K562 (cell line): ENCODE results near the gene CPN2. TPM values are rescaled to one million over a fixed set of nuclear protein-coding genes. Genes with fewer than 3 reads are reported as not detected.

ENCODE experiments used
- ATAC-seq: fragments of 200-7000 bp; cut with Tn5 transposase; 3 replicates; pipeline ENCODE4 v1.9.1; 2020; ENCODE audit warnings: moderate library complexity
- BruUV-seq: library from RNA; stranded (reverse); fragments of 400-500 nt; replicated peaks from 2 replicates; lab custom pipeline; 2021; lab: Mats Ljungman, UMichigan
- CTCF ChIA-PET: fragments of 300-600 bp; formaldehyde crosslinking; extraction: SDS; loops from one replicate; lab custom pipeline; 2021; ENCODE audit warnings: low intra/inter-chr PET ratio; lab: Yijun Ruan, JAX
- POLR2A ChIA-PET: fragments of 300-600, 350-650 bp; sonication (Branson Sonifier 250); formaldehyde crosslinking; extraction: SDS; loops from one replicate; lab custom pipeline; 2021; ENCODE audit warnings: antibody characterized with exemption, inconsistent platforms; lab: Yijun Ruan, JAX
- DNase-seq, 4 experiments: peaks; one replicate each; pipeline versions ENCODE4 v3.0.0 to v3.0.0-alpha.2; 2011 to 2018; ENCODE audit warnings: low spot score in 3 of 4, mixed read lengths in 3 of 4; ENCODE audit errors: extremely low read depth in 1 of 4
- FAIRE-seq: peaks from 2 replicates; lab custom pipeline; 2011; peaks lifted over from hg19 to GRCh38; lab: Jason Lieb, UNC
- H2AFZ ChIP-seq: 2 replicates; pipeline ENCODE4 v1.6.0; 2011; ENCODE audit warnings: low read depth, low read length, control low read depth, inconsistent platforms
- H3K27ac ChIP-seq: fragments of 200-600 bp; 3 replicates; pipeline ENCODE4 v1.8.0; 2011; ENCODE audit warnings: low read depth, mild to moderate bottlenecking, control low read depth, inconsistent platforms, low read length, moderate library complexity, mixed read lengths; ENCODE audit errors: extremely low read depth
- H3K27me3 ChIP-seq, 2 experiments: fragments of 300-600 bp in 1 of 2; 2 replicates in 1 of 2; 3 replicates in 1 of 2; pipeline versions ENCODE4 v1.6.0 to v1.8.0; 2011; ENCODE audit warnings: inconsistent platforms in 2 of 2, low read length in 2 of 2, mild to moderate bottlenecking in 1 of 2, mixed read lengths in 1 of 2, moderate library complexity in 1 of 2; ENCODE audit not compliant: control insufficient read depth in 2 of 2, insufficient read depth in 2 of 2
- H3K36me3 ChIP-seq: fragments of 300-600 bp; 3 replicates; pipeline ENCODE4 v1.8.0; 2011; ENCODE audit warnings: mild to moderate bottlenecking, low read length, inconsistent platforms; ENCODE audit not compliant: control insufficient read depth, insufficient read depth
- H3K4me1 ChIP-seq, 2 experiments: fragments of 200-600 bp in 1 of 2; replicated peaks in 1 of 2; 2 replicates in 1 of 2; 3 replicates in 1 of 2; pipeline versions ENCODE4 v1.5.1 to v1.8.0; 2011; ENCODE audit warnings: inconsistent platforms in 2 of 2, low read length in 2 of 2, mild to moderate bottlenecking in 1 of 2, mixed read lengths in 1 of 2, moderate library complexity in 1 of 2; ENCODE audit not compliant: control insufficient read depth in 2 of 2, insufficient read depth in 2 of 2
- H3K4me2 ChIP-seq: 2 replicates; pipeline ENCODE4 v1.6.1; 2011; ENCODE audit warnings: low read length, control low read depth, inconsistent platforms, mixed read lengths; ENCODE audit not compliant: insufficient read depth
- H3K4me3 ChIP-seq: fragments of 200-600 bp; sonication (generic), shearing (Covaris generic); 2 replicates; pipeline ENCODE4 v1.5.1; 2016; ENCODE audit warnings: control low read depth, inconsistent platforms
- H3K79me2 ChIP-seq: fragments of 200-600 bp; 3 replicates; pipeline ENCODE4 v1.8.0; 2011; ENCODE audit warnings: low read length, inconsistent platforms; ENCODE audit not compliant: control insufficient read depth, insufficient read depth
- H3K9ac ChIP-seq, 2 experiments: 2 replicates each; pipeline versions ENCODE4 v1.6.0 to v1.6.1; 2011; ENCODE audit warnings: low read depth in 2 of 2, low read length in 2 of 2, control low read depth in 1 of 2, inconsistent platforms in 1 of 2, mild to moderate bottlenecking in 1 of 2, mixed read lengths in 1 of 2; ENCODE audit not compliant: insufficient read depth in 1 of 2
- H3K9me1 ChIP-seq: one replicate; pipeline ENCODE4 v1.6.0; 2011; ENCODE audit warnings: inconsistent platforms, mild to moderate bottlenecking, low read length, moderate library complexity; ENCODE audit not compliant: control insufficient read depth, insufficient read depth
- H3K9me3 ChIP-seq: replicated peaks from 2 replicates; pipeline ENCODE4 v1.5.1; 2011; ENCODE audit warnings: low read depth, low read length, inconsistent platforms; ENCODE audit not compliant: control insufficient read depth, insufficient read depth
- H4K20me1 ChIP-seq: replicated peaks from 2 replicates; pipeline ENCODE4 v1.6.1; 2011; ENCODE audit warnings: low read length, inconsistent platforms, mixed read lengths; ENCODE audit not compliant: control insufficient read depth, insufficient read depth
- FIP1L1 ChIP-seq: fragments of 200-400 bp; formaldehyde crosslinking; IDR thresholded peaks from 2 replicates; pipeline ENCODE4 v1.6.1; 2018; ENCODE audit warnings: mild to moderate bottlenecking, low read depth, low read length; ENCODE audit not compliant: poor library complexity, severe bottlenecking
- KDM1A ChIP-seq, 2 experiments: fragments of 450-650 bp; IDR thresholded peaks; 2 replicates each; pipeline ENCODE4 v1.6.1; 2016; ENCODE audit warnings: mild to moderate bottlenecking in 2 of 2
- POLR3G ChIP-seq: IDR thresholded peaks from 2 replicates; pipeline ENCODE4 v1.6.1; 2011; ENCODE audit not compliant: insufficient read length, insufficient replicate concordance; ENCODE audit errors: extremely low read depth
- RBM17 ChIP-seq: fragments of 200-400 bp; formaldehyde crosslinking; IDR thresholded peaks from 2 replicates; pipeline ENCODE4 v1.6.1; 2017; ENCODE audit warnings: low read depth, mild to moderate bottlenecking, low read length, borderline replicate concordance
- SRSF9 ChIP-seq: fragments of 200-400 bp; formaldehyde crosslinking; IDR thresholded peaks from 2 replicates; pipeline ENCODE4 v1.6.1; 2017; ENCODE audit warnings: low read depth, low read length, borderline replicate concordance
- ZFPM2 ChIP-seq: fragments of 250-450 bp; sonication (Bioruptor Pico); IDR thresholded peaks from 2 replicates; pipeline ENCODE4 v1.5.1; 2022; ENCODE audit warnings: mild to moderate bottlenecking
- ZNF668 ChIP-seq: fragments of 250-450 bp; sonication (Bioruptor Pico); IDR thresholded peaks from 2 replicates; pipeline ENCODE4 v1.8.0; 2022; ENCODE audit warnings: mild to moderate bottlenecking, inconsistent platforms
- WGBS: fragments of 100-300 bp; shearing (Covaris generic); methylation state at CpG from one replicate; pipeline ENCODE4 v1.1.6; 2016; ENCODE audit warnings: low coverage, mixed read lengths; ENCODE audit not compliant: insufficient coverage; ENCODE audit errors: missing lambda C conversion rate; 5-methylcytosine and 5-hydroxymethylcytosine counted together
- in situ Hi-C: fragments of 300-500 bp; cut with MboI; formaldehyde crosslinking; loops from 4 replicates; pipeline ENCODE4 v1.15.0; 2018; ENCODE audit warnings: inconsistent platforms, mixed read lengths
- intact Hi-C: fragments of 100-400 bp; cut with micrococcal nuclease; formaldehyde crosslinking; loops from 2 replicates; pipeline ENCODE4 v1.14.2; 2022
- polyA plus RNA-seq, 8 experiments: library from polyadenylated mRNA; depleted of rRNA in 4 of 8; stranded (reverse) in 5 of 8; unstranded in 3 of 8; fragments of >200 nt; fragmentation: Nextera tagmentation in 2 of 8; fragmentation: Illumina TruSeq in 1 of 8; extraction: Ambion mirVana in 2 of 8; extraction: Trizol in 1 of 8; gene quantifications; 2 replicates each; pipeline versions ENCODE4 v1.2.1 to v1.2.3, GENCODE V29; 2011 to 2014; ENCODE audit warnings: inconsistent platforms in 1 of 8, missing spikeins in 1 of 8
- total RNA-seq, 7 experiments: library from RNA; depleted of rRNA in 6 of 7; stranded (reverse); fragments of >200 nt in 6 of 7; fragmentation: Illumina TruSeq in 2 of 7; extraction: Trizol in 2 of 7; gene quantifications; 2 replicates each; pipeline versions ENCODE4 v1.2.1 to v1.2.3, GENCODE V29; 2011 to 2021; ENCODE audit warnings: low replicate concordance in 1 of 7

CPN2 gene
- total and polyA plus RNA-seq, 9 of the 15 experiments (the other 6 are each of a cell fraction or from before 2014, with no cell fraction given) = not detected

GRCh38 chr3:194373028-194373427, 21.9 kb upstream of the CPN2 start (continued):
- TF ChIP-seq RBM17 = no peak
- TF ChIP-seq ZNF668 (CRISPR knock-in tag) = no peak

DNA sequence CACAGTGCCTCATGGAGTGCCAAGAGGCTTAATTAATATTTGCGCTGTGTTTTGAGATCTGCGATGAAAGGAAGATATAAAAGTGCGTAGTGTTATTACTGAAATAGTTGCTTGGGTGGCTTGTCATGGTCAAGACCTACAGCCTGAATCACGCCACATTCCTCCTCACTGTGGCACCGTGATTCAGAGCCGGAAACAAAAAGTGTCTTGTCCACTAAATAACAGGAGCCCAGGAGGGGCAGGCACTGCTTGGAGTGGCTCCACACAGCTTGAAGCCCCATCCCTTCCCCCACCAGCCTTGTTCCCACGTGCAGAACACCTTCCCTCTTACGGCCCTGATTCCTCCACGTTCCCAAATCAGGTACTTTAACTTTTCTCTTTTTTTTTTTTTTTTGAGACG, 19.6 kb upstream of the CPN2 start:
- BruUV-seq = no TSS peak

More for the DNA sequence above, 19.6 kb upstream of the CPN2 start:
- in situ Hi-C loops (no loop called here), intact Hi-C loops (no loop called here)
- peaks cover 8% of the 10 kb centered on the region; the same call in 1 of the 2 replicates for H4K20me1 ChIP-seq
- peaks cover 54 to 86% of the 10 kb centered on the region in 2 experiments for H3K27me3 ChIP-seq
- no peak overlapping the region for H3K27ac ChIP-seq
- no peaks in the 10 kb centered on the region for H3K9me3 ChIP-seq
- H3K9me1 ChIP-seq = no peaks in the 10 kb centered on the region
- no peak overlapping the region for H3K9ac ChIP-seq
- ChIA-PET CTCF (no interaction called here), POLR2A (interaction anchor here (2.6 kb wide), 1 partner anchor 11 kb away, joined by 10 read pairs; no protein-coding TSS in a partner anchor)
- no peak overlapping the region for H3K4me3 ChIP-seq
- H3K36me3 ChIP-seq = no peaks in the 10 kb centered on the region
- no peaks in the 10 kb centered on the region for H3K79me2 ChIP-seq
- TF ChIP-seq POLR3G = no peak
- peak in 1 of 2 experiments; percentile 38; a peak in 1 of 4 replicates for TF ChIP-seq KDM1A (IDR thresholded peaks at IDR 0.05)
- no peak for TF ChIP-seq ZFPM2 (CRISPR knock-in tag)
- TF ChIP-seq FIP1L1 = no peak
- no peak for TF ChIP-seq SRSF9
- ATAC-seq (no peak), DNase-seq (no peak), FAIRE-seq (no peak)
- H2AFZ ChIP-seq = no peak overlapping the region
- H3K4me2 ChIP-seq = no peak overlapping the region
- H3K4me1 ChIP-seq = peaks cover 0 to 3% of the 10 kb centered on the region in 2 experiments; a peak in 2 of 5 replicates
- WGBS = 20% methylated on average over 8 of the region's 10 CpGs
